ENCODE data around the gene LSR.
"Not testable (repeated sequence)": the region's sequence is repeated elsewhere in the genome, so short reads cannot be mapped to it uniquely, and the experiment has no call there.

The LSR gene

DNA sequence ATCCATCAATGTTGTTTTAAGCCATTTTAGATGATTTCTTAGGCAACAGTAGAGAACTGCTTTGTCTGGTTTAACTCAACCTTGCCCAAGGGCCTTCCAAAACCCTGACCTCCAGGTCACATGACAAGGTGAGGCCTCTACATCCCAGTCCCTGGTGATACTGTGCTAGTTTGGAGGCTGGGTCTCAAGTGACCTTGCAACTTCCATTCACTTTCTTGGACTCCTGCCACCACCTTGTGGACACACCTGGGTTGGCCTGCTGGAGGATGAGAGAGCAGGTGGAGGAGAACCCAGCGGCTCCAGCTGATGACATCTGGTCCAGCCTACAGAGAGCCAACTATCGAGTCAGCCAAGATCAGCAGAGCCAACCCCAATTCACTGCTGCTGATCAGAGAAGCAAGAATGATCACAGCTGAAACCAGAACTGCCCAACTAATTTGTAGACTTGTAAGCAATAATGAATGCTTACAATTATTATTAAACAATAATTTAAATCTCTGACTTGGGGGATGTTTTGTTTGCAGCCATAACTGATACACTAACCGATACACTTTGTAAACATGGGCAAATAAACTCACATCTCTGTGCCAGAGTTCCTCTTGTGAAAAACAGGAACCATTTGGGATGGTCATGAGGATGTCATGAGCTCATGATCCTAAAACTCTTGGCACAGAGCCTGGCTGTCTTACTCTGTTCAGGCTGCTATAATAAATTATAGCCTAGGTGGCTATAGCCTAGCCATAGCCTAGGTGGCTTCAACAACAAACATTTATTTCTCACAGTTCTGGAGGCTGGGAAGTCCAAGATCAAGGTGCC lies 31.8 kb upstream of the LSR start:
- in situ Hi-C loops (cut with HindIII; ENCODE audit: low sequenced_read_pairs): no loop called here

- in situ Hi-C loops (cut with HindIII; ENCODE audit: low sequenced_read_pairs): no loop called here
These were observed 31.2 kb upstream of the LSR start for GRCh38 chr19:35217649-35217990.

GRCh38 chr19:35219008-35219407 lies 29.8 kb upstream of the LSR start:
- in situ Hi-C loops (cut with HindIII; ENCODE audit: low sequenced_read_pairs): no loop called here

DNA sequence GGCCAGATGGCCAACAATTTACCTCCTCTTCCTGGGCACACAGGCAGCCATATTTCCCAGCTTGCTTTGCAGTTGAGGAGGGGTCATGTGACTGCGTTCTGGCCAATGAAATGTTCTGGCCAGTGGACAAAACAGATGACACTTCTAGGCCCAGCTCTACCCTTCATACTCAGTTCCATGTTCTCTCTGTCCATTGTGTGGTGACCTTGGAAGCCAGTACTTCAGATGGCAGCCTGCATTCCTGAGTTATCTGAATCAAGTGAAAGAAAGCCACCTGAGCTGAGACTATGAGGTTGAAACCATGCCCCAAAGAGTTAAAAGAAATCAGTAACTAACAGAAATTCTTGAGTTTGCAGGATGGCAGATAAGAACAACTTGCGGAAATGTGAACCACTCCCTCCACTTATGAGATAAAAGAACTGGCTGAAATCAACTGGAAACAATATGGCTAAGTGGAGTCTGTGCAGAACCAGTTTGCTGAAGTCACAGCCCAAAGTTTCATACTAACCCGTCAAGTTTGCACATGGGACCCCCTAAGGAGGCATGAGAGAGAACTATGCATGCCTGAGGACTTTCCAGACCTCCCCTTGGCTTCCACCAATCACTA lies 28.4 kb upstream of the LSR start:
- in situ Hi-C loops (cut with HindIII; ENCODE audit: low sequenced_read_pairs): no loop called here

DNA sequence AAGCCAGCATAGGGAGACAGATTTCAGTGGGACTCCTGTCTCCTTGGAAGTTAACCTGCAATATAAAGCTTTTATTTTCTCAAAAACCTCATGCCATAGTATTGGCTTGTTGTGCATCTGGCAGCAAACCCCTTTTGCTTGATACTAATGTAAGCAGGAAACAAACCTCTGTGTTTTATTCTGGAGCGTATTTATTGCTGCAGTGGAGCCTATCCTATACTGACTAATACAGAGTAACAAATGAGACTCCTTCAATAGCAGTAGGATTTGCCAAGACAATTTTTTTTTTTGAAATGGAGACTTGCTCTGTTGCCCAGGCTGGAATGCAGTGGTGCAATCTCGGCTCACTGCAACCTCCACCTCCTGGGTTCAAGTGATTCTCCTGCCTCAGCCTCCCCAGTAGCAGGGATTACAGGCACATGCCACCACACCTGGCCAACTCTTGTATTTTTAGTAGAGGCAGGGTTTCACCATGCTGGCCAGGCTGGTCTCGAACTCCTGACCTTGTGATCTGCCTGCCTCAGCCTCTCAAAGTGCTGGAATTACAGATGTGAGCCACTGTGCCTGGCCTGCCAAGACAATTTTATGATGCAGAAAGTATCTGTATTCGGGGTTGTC lies 27.7 kb upstream of the LSR start:
- in situ Hi-C loops (cut with HindIII; ENCODE audit: low sequenced_read_pairs): not testable (repeated sequence)

- in situ Hi-C loops (cut with HindIII; ENCODE audit: low sequenced_read_pairs): no loop called here
These were observed 26.3 kb upstream of the LSR start for GRCh38 chr19:35222373-35223015.

- in situ Hi-C loops (cut with HindIII; ENCODE audit: low sequenced_read_pairs): no loop called here
These were observed 25.6 kb upstream of the LSR start for GRCh38 chr19:35223084-35223790.

- in situ Hi-C loops (cut with HindIII; ENCODE audit: low sequenced_read_pairs): no loop called here
These were observed 24.8 kb upstream of the LSR start for GRCh38 chr19:35223862-35224505.

GRCh38 chr19:35224681-35225571 lies 23.9 kb upstream of the LSR start:
- in situ Hi-C loops (cut with HindIII; ENCODE audit: low sequenced_read_pairs): no loop called here

DNA sequence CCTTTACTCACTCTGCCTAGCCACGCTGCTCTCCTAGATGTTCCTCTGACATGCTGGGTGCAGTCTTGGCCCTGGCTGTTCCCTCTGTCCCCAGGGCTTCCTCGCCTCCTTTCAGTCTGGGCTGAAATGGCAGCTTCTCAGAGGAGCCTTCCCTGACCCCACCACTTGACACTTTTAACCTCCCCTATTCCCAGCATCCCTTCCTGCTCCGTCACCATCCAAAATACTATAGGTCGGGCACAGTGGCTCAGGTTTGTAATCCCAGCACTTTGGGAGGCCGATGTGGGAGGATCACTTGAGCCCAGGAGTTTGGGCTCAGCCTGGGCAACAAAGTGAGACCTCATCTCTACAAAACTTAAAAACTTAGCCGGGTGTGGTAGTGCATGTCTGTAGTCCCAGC lies 22.9 kb upstream of the LSR start:
- in situ Hi-C loops (cut with HindIII; ENCODE audit: low sequenced_read_pairs): no loop called here

- in situ Hi-C loops (cut with HindIII; ENCODE audit: low sequenced_read_pairs): no loop called here
These were observed 22.1 kb upstream of the LSR start for GRCh38 chr19:35226748-35227147.

GRCh38 chr19:35228177-35228930 lies 20.4 kb upstream of the LSR start, which contains the start of gene FAM187B:
Gene FAM187B (minus strand): TSS chr19:35228739. CDS start chr19:35228680, 59 bp downstream.
- in situ Hi-C loops (cut with HindIII; ENCODE audit: low sequenced_read_pairs): no loop called here

GRCh38 chr19:35229601-35230000 lies 19.2 kb upstream of the LSR start:
- in situ Hi-C loops (cut with HindIII; ENCODE audit: low sequenced_read_pairs): no loop called here

GRCh38 chr19:35231956-35232645 lies 16.7 kb upstream of the LSR start:
- in situ Hi-C loops (cut with HindIII; ENCODE audit: low sequenced_read_pairs): no loop called here

- in situ Hi-C loops (cut with HindIII; ENCODE audit: low sequenced_read_pairs): no loop called here
These were observed 15.9 kb upstream of the LSR start for GRCh38 chr19:35232912-35233311.

DNA sequence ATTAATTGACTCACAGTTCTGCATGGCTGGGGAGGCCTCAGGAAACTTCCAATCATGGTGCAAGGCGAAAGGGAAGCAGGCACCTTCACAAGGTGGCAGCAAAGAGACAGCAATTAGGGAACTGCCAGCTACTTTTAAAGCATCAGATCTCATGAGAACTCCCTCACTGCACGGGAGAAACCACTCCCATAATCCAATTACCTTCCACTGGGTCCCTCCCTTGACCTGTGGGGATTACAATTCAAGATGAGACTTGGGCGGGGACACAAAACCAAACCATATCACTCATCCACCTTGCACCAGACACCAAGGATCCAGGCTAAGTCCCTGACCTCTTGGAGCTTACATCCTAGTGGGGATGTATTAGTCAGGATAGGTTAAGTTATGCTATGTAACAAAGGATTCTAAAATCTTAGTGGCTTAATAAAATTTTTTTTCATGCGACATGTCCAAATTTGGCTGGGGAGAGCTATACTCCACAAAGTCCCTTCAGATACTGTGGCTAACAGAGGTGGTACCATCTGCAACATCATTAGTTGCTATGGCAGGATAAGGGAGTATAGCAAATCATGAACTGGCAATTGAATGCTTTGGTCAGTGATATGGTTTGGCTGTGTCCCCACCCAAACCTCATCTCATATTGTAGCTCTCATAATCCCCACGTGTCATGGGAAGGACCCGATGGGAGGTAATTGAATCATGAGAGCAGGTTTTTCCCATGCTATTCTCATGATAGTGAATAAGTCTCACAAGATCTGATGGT lies 12.0 kb upstream of the LSR start:
- in situ Hi-C loops (cut with HindIII; ENCODE audit: low sequenced_read_pairs): no loop called here

- in situ Hi-C loops (cut with HindIII; ENCODE audit: low sequenced_read_pairs): not testable (repeated sequence)
These were observed 9.2 kb upstream of the LSR start for GRCh38 chr19:35239597-35239996.

GRCh38 chr19:35240327-35240726 lies 8.5 kb upstream of the LSR start:
- in situ Hi-C loops (cut with HindIII; ENCODE audit: low sequenced_read_pairs): no loop called here

Data from DLD1 (cell line).